Thyroid gland (tissue), 4 donors: ENCODE data around the gene SPATA31C1.

Source experiments
- POLR2A ChIP-seq, 2 donors: fragments of 450-650 bp; IDR thresholded peaks; one replicate each; pipeline ENCODE4 v1.6.1; 2017; ENCODE audit warnings: antibody characterized with exemption in 2 of 2, mild to moderate bottlenecking in 2 of 2, moderate library complexity in 1 of 2
- TF ChIP-seq, protein P1 (sequence below), 6 experiments: fragments of 200-600 bp in 3 of 6; fragments of 450-650 bp in 3 of 6; sonication (generic) in 3 of 6; IDR thresholded peaks; one replicate each; pipeline ENCODE4 v1.5.1; 2016 to 2019; ENCODE audit warnings: antibody characterized with exemption in 6 of 6, mild to moderate bottlenecking in 2 of 6, inconsistent platforms in 1 of 6, moderate library complexity in 1 of 6

DNA sequence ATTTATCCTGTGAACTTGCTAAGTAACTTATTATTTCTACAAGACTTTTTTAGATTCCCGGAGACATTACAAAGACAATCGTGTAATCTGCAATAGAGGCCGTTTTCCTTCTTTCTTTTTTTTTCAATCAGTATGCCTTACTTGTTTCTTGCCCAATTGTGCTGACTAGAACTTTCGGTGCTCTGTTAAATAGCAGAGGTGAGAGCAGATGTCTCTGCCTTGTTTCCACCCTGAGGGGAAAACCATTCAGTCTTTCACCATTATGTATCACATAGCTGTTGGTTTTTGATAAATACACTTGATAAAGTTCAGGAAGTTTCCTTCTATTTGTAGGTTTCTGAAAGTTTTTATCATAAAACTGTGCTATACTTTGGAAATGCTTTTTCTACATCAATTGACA, 24.8 kb upstream of the SPATA31C1 start:
- TF ChIP-seq POLR2A (IDR thresholded peaks at IDR 0.05): no peak
- TF ChIP-seq, protein P1, sequence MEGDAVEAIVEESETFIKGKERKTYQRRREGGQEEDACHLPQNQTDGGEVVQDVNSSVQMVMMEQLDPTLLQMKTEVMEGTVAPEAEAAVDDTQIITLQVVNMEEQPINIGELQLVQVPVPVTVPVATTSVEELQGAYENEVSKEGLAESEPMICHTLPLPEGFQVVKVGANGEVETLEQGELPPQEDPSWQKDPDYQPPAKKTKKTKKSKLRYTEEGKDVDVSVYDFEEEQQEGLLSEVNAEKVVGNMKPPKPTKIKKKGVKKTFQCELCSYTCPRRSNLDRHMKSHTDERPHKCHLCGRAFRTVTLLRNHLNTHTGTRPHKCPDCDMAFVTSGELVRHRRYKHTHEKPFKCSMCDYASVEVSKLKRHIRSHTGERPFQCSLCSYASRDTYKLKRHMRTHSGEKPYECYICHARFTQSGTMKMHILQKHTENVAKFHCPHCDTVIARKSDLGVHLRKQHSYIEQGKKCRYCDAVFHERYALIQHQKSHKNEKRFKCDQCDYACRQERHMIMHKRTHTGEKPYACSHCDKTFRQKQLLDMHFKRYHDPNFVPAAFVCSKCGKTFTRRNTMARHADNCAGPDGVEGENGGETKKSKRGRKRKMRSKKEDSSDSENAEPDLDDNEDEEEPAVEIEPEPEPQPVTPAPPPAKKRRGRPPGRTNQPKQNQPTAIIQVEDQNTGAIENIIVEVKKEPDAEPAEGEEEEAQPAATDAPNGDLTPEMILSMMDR (IDR thresholded peaks at IDR 0.05): no peak
